HepG2 (cell line): Measurements from ENCODE around the gene EIF4ENIF1. TPM values are rescaled to one million over a fixed set of nuclear protein-coding genes. Genes with fewer than 3 reads are reported as not detected.
A peak's percentile ranks its signal among the peaks of the same experiment; 100 is the strongest.
"Not testable (repeated sequence)": the region's sequence is repeated elsewhere in the genome, so short reads cannot be mapped to it uniquely, and the experiment has no call there.

Source experiments
- ATAC-seq: fragments of 200-7000 bp; cut with Tn5 transposase; 3 replicates; pipeline ENCODE4 v1.9.1; 2020; ENCODE audit warnings: mild to moderate bottlenecking, moderate library complexity
- BruUV-seq: library from RNA; stranded (reverse); fragments of 400-500 nt; replicated peaks from 2 replicates; lab custom pipeline; 2021; lab: Mats Ljungman, UMichigan
- CTCF ChIA-PET: fragments of 300-600 bp; formaldehyde crosslinking; extraction: SDS; loops from one replicate; lab custom pipeline; 2021; ENCODE audit warnings: low total read pairs, inconsistent platforms, low intra/inter-chr PET ratio; lab: Yijun Ruan, JAX
- POLR2A ChIA-PET: fragments of 350-600 bp; sonication (Branson Sonifier 250); formaldehyde crosslinking; loops from one replicate; lab custom pipeline; 2020; ENCODE audit warnings: antibody characterized with exemption, inconsistent platforms; lab: Yijun Ruan, JAX
- DNase-seq: peaks from one replicate; pipeline ENCODE4 v3.0.0-alpha.2; 2015; ENCODE audit warnings: low spot score
- FAIRE-seq: peaks from 3 replicates; lab custom pipeline; 2011; peaks lifted over from hg19 to GRCh38; lab: Jason Lieb, UNC
- H2AFZ ChIP-seq: one replicate; pipeline ENCODE4 v1.6.1; 2011; ENCODE audit warnings: low read length, inconsistent platforms
- H3K27ac ChIP-seq: fragments of 300-600 bp; 3 replicates; pipeline ENCODE4 v1.8.0; 2011; ENCODE audit warnings: mixed run types, mild to moderate bottlenecking, mixed read lengths, low read length, inconsistent platforms; ENCODE audit not compliant: insufficient read depth; ENCODE audit errors: extremely low read length
- H3K27me3 ChIP-seq, 2 experiments: fragments of 200-600 bp in 1 of 2; 2 replicates in 1 of 2; 3 replicates in 1 of 2; pipeline versions ENCODE4 v1.6.0 to v1.8.0; 2011; ENCODE audit warnings: low read length in 2 of 2, mild to moderate bottlenecking in 2 of 2, moderate library complexity in 2 of 2, inconsistent platforms in 1 of 2; ENCODE audit not compliant: insufficient read depth in 2 of 2, control insufficient read depth in 1 of 2
- H3K36me3 ChIP-seq, 2 experiments: fragments of 200-600 bp in 1 of 2; replicated peaks in 1 of 2; 2 replicates in 1 of 2; 3 replicates in 1 of 2; pipeline versions ENCODE4 v1.5.1 to v1.8.0; 2011; ENCODE audit warnings: low read length in 2 of 2, inconsistent platforms in 1 of 2; ENCODE audit not compliant: insufficient read depth in 2 of 2, control insufficient read depth in 1 of 2
- H3K4me1 ChIP-seq: 2 replicates; pipeline ENCODE4 v1.5.1; 2012; ENCODE audit warnings: low read length, inconsistent platforms; ENCODE audit not compliant: insufficient read depth
- H3K4me2 ChIP-seq: 2 replicates; pipeline ENCODE4 v1.6.0; 2011; ENCODE audit warnings: low read depth, low read length, inconsistent platforms
- H3K4me3 ChIP-seq, 3 experiments: fragments of 200-600 bp in 1 of 3; sonication (generic), shearing (Covaris generic) in 1 of 3; replicated peaks in 1 of 3; 2 replicates each; pipeline ENCODE4 v1.5.1; 2011 to 2016; ENCODE audit warnings: low read length in 3 of 3, inconsistent platforms in 2 of 3, low read depth in 2 of 3, mild to moderate bottlenecking in 2 of 3, control low read depth in 1 of 3, mixed read lengths in 1 of 3; ENCODE audit not compliant: insufficient read depth in 1 of 3
- H3K79me2 ChIP-seq: one replicate; pipeline ENCODE4 v1.6.1; 2011; ENCODE audit warnings: low read length, inconsistent platforms; ENCODE audit not compliant: insufficient read depth
- H3K9ac ChIP-seq: 2 replicates; pipeline ENCODE4 v1.6.0; 2011; ENCODE audit warnings: mild to moderate bottlenecking, low read depth, low read length, inconsistent platforms; ENCODE audit not compliant: insufficient read depth
- H3K9me3 ChIP-seq: 2 replicates; pipeline ENCODE4 v1.5.1; 2012; ENCODE audit warnings: mild to moderate bottlenecking, low read length
- H4K20me1 ChIP-seq: 2 replicates; pipeline ENCODE4 v1.6.0; 2011; ENCODE audit warnings: inconsistent platforms, mild to moderate bottlenecking, low read length, moderate library complexity; ENCODE audit not compliant: insufficient read depth
- CENPT ChIP-seq: sonication (generic); formaldehyde crosslinking; IDR thresholded peaks from 2 replicates; pipeline ENCODE4 v1.8.0; 2022; ENCODE audit warnings: low read depth, mild to moderate bottlenecking, moderate library complexity, missing genetic modification reagents
- CSRNP1 ChIP-seq: sonication (generic); formaldehyde crosslinking; IDR thresholded peaks from 2 replicates; pipeline ENCODE4 v1.8.1; 2023; ENCODE audit warnings: mild to moderate bottlenecking, missing genetic modification reagents
- EEA1 ChIP-seq: sonication (generic); formaldehyde crosslinking; IDR thresholded peaks from 2 replicates; pipeline ENCODE4 v1.5.1; 2020; ENCODE audit warnings: mild to moderate bottlenecking, missing genetic modification reagents, borderline replicate concordance
- KLF16 ChIP-seq, 2 experiments: sonication (generic) in 1 of 2; formaldehyde crosslinking in 1 of 2; IDR thresholded peaks; 2 replicates each; pipeline versions ENCODE4 v1.6.1 to v1.8.0; 2016 to 2023; ENCODE audit warnings: missing genetic modification reagents in 2 of 2, missing compliant biosample characterization in 1 of 2
- MAFF ChIP-seq: IDR thresholded peaks from 2 replicates; pipeline ENCODE4 v1.6.1; 2011; ENCODE audit warnings: low read depth, low read length, improper control_type of control experiment
- MAFK ChIP-seq, 2 experiments: IDR thresholded peaks in 1 of 2; conservative IDR thresholded peaks in 1 of 2; 2 replicates each; pipeline ENCODE4 v1.6.1; 2011; ENCODE audit warnings: improper control_type of control experiment in 2 of 2, low read length in 2 of 2
- SNAPC4 ChIP-seq: sonication (generic); formaldehyde crosslinking; IDR thresholded peaks from 2 replicates; pipeline ENCODE4 v1.4.0; 2020; ENCODE audit warnings: mild to moderate bottlenecking, missing genetic modification reagents
- SOX5 ChIP-seq: IDR thresholded peaks from 2 replicates; pipeline ENCODE4 v1.6.1; 2016; ENCODE audit warnings: borderline replicate concordance
- SRY ChIP-seq: sonication (generic); formaldehyde crosslinking; IDR thresholded peaks from 2 replicates; pipeline ENCODE4 v1.8.0; 2022; ENCODE audit warnings: mild to moderate bottlenecking, missing genetic modification reagents
- WGBS: methylation state at CpG from one replicate; pipeline ENCODE4 v1.1.6; 2017; ENCODE audit warnings: low lambda C conversion rate; 5-methylcytosine and 5-hydroxymethylcytosine counted together
- in situ Hi-C: cut with HindIII; loops from 2 replicates; pipeline ENCODE4 v1.10.0; 2017; ENCODE audit warnings: low pct_unique_long_range_greater_than_20kb; ENCODE audit not compliant: extremely low pct_ligation_motif_present
- intact Hi-C: fragments of 100-400 bp; cut with micrococcal nuclease; formaldehyde crosslinking; loops from one replicate; pipeline ENCODE4 v1.10.0; 2022; ENCODE audit not compliant: unreplicated experiment
- polyA plus RNA-seq, 8 experiments: library from polyadenylated mRNA; depleted of rRNA in 3 of 8; stranded (reverse) in 7 of 8; unstranded in 1 of 8; fragments of >200 nt; fragmentation: Illumina TruSeq in 4 of 8; extraction: Trizol in 4 of 8; gene quantifications; 2 replicates each; pipeline versions ENCODE4 v1.2.1 to v1.2.3, GENCODE V29; 2011 to 2016; ENCODE audit warnings: low read depth in 4 of 8, missing spikeins in 1 of 8, mixed read lengths in 1 of 8; ENCODE audit not compliant: insufficient read depth in 1 of 8
- total RNA-seq, 5 experiments: library from RNA; depleted of rRNA; stranded (reverse); fragments of >200 nt; fragmentation: Illumina TruSeq; extraction: Trizol; gene quantifications; 2 replicates each; pipeline ENCODE4 v1.2.3, GENCODE V29; 2016; ENCODE audit warnings: low read depth in 1 of 5

Gene EIF4ENIF1
- total and polyA plus RNA-seq, 2 of the 13 experiments (the other 11 are each of a cell fraction or from before 2014, with no cell fraction given): 11.9 to 12.3 TPM

GRCh38 chr22:31486951-31487350 is 2.7 kb downstream of the EIF4ENIF1 start:
- DNase-seq (no peak), ATAC-seq (no peak), FAIRE-seq (no peak)
- WGBS: 94% methylated on average over 2 of the region's 2 CpGs
- H3K9me3 ChIP-seq: no peaks in the 10 kb centered on the region
- no peaks in the 10 kb centered on the region for H3K27me3 ChIP-seq
- H3K27ac ChIP-seq: no peak overlapping the region
- no peak overlapping the region for H3K9ac ChIP-seq
- BruUV-seq: no TSS peak
- peaks cover 44% of the 10 kb centered on the region for H3K79me2 ChIP-seq
- H3K4me2 ChIP-seq: no peak overlapping the region
- H4K20me1 ChIP-seq: no peaks in the 10 kb centered on the region
- no peak overlapping the region for H2AFZ ChIP-seq
- POLR2A ChIA-PET: no interaction called here
- H3K36me3 ChIP-seq: peaks cover 1 to 27% of the 10 kb centered on the region in 2 experiments; a peak in 4 of 5 replicates
- no peak for TF ChIP-seq SRY
- TF ChIP-seq SOX5 (CRISPR knock-in tag): no peak
- no peak for TF ChIP-seq EEA1 (CRISPR knock-in tag)
- TF ChIP-seq MAFF: peak; percentile 53
- TF ChIP-seq CSRNP1: no peak
- TF ChIP-seq MAFK (conservative IDR thresholded peaks at IDR 0.05 in 1 of 2, IDR thresholded peaks at IDR 0.05 in 1 of 2; ENCODE audit: low read length in 2 of 2): peak; percentile 36 to 72; a peak in 3 of 4 replicates
- TF ChIP-seq CENPT (CRISPR knock-in tag): no peak
- no peak for TF ChIP-seq SNAPC4
- no peak for TF ChIP-seq KLF16 (CRISPR knock-in tag; IDR thresholded peaks at IDR 0.05)
- peaks cover 46% of the 10 kb centered on the region for H3K4me1 ChIP-seq
- intact Hi-C loops: no loop called here
- no peak overlapping the region for H3K4me3 ChIP-seq
- in situ Hi-C loops: no loop called here
- CTCF ChIA-PET: no interaction called here

- BruUV-seq: not testable (repeated sequence)
These were observed 3.3 kb downstream of the EIF4ENIF1 start for GRCh38 chr22:31486369-31486768.

More at GRCh38 chr22:31486369-31486768, 3.3 kb downstream of the EIF4ENIF1 start:
- FAIRE-seq, H4K20me1 ChIP-seq, H3K27ac ChIP-seq, H3K4me2 ChIP-seq, H3K4me3 ChIP-seq, H3K9me3 ChIP-seq, H3K9ac ChIP-seq, H3K27me3 ChIP-seq, intact Hi-C loops, POLR2A ChIA-PET, in situ Hi-C loops, CTCF ChIA-PET, DNase-seq, ATAC-seq, H2AFZ ChIP-seq: not testable (repeated sequence)
- WGBS: 94% methylated on average over 11 of the region's 11 CpGs
- Histone ChIP-seq H3K36me3 (peaks cover 4 to 32% of the 10 kb centered on the region in 2 experiments), H3K4me1 (peaks cover 40% of the 10 kb centered on the region), H3K79me2 (peaks cover 47% of the 10 kb centered on the region)
